MM.1S (cell line): ENCODE results near the gene WFIKKN1.

Experiments used
- DNase-seq: peaks from one replicate; pipeline ENCODE4 v3.0.0-alpha.2; 2015
- H2AFZ ChIP-seq: fragments of 300-600 bp; sonication (generic); 2 replicates; pipeline ENCODE4 v1.6.0; 2016; ENCODE audit warnings: antibody characterized with exemption, low read length
- H3F3A ChIP-seq: fragments of 300-600 bp; sonication (generic); 2 replicates; pipeline ENCODE4 v1.6.1; 2016; ENCODE audit warnings: mild to moderate bottlenecking, antibody characterized with exemption, low read length, moderate library complexity, mixed read lengths; ENCODE audit not compliant: insufficient read depth
- H3K27ac ChIP-seq: fragments of 300-600 bp; sonication (generic); 2 replicates; pipeline ENCODE4 v1.5.1; 2016; ENCODE audit warnings: mild to moderate bottlenecking, low read length
- H3K27me3 ChIP-seq: fragments of 300-600 bp; sonication (generic); replicated peaks from 2 replicates; pipeline ENCODE4 v1.6.0; 2016; ENCODE audit warnings: low read length; ENCODE audit not compliant: insufficient read depth
- H3K36me3 ChIP-seq: fragments of 300-600 bp; sonication (generic); replicated peaks from 2 replicates; pipeline ENCODE4 v1.6.1; 2016; ENCODE audit warnings: mild to moderate bottlenecking, low read length, mixed read lengths; ENCODE audit not compliant: insufficient read depth
- H3K4me1 ChIP-seq: fragments of 300-600 bp; sonication (generic); 2 replicates; pipeline ENCODE4 v1.6.1; 2016; ENCODE audit warnings: low read length, mixed read lengths
- H3K4me2 ChIP-seq: fragments of 300-600 bp; sonication (generic); 2 replicates; pipeline ENCODE4 v1.6.0; 2016; ENCODE audit warnings: low read depth, low read length
- H3K4me3 ChIP-seq: fragments of 300-600 bp; sonication (generic); 2 replicates; pipeline ENCODE4 v1.5.1; 2016; ENCODE audit warnings: low read length, mixed read lengths
- H3K79me2 ChIP-seq: fragments of 300-600 bp; sonication (generic); 2 replicates; pipeline ENCODE4 v1.6.1; 2016; ENCODE audit warnings: mixed run types, low read length, mixed read lengths
- H3K9ac ChIP-seq: fragments of 300-600 bp; sonication (generic); 2 replicates; pipeline ENCODE4 v1.6.1; 2016; ENCODE audit warnings: low read length, mixed read lengths
- H3K9me2 ChIP-seq: fragments of 300-600 bp; sonication (generic); replicated peaks from 2 replicates; pipeline ENCODE4 v1.6.1; 2016; ENCODE audit warnings: mild to moderate bottlenecking, low read length, mixed read lengths; ENCODE audit not compliant: insufficient read depth
- H3K9me3 ChIP-seq: fragments of 300-600 bp; sonication (generic); replicated peaks from 2 replicates; pipeline ENCODE4 v1.6.1; 2016; ENCODE audit warnings: mild to moderate bottlenecking, low read length, mixed read lengths; ENCODE audit not compliant: insufficient read depth
- H4K20me1 ChIP-seq: fragments of 300-600 bp; sonication (generic); 2 replicates; pipeline ENCODE4 v1.6.1; 2016; ENCODE audit warnings: mild to moderate bottlenecking, low read length, moderate library complexity, mixed read lengths; ENCODE audit not compliant: insufficient read depth
- EZH2 ChIP-seq: fragments of 300-600 bp; sonication (generic); optimal IDR thresholded peaks from 2 replicates; pipeline ENCODE3; 2017; ENCODE audit warnings: low read depth, mild to moderate bottlenecking, antibody characterized with exemption, low read length, mixed read lengths
- EZH2phosphoT487 ChIP-seq: fragments of 300-600 bp; sonication (generic); IDR thresholded peaks from 2 replicates; pipeline ENCODE4 v1.6.1; 2018; ENCODE audit warnings: antibody characterized with exemption, low read length
- TF ChIP-seq, protein P1 (sequence below): fragments of 300-600 bp; sonication (generic); IDR thresholded peaks from 2 replicates; pipeline ENCODE4 v1.5.1; 2016; ENCODE audit warnings: antibody characterized with exemption, low read length, mixed read lengths

WFIKKN1 gene

DNA sequence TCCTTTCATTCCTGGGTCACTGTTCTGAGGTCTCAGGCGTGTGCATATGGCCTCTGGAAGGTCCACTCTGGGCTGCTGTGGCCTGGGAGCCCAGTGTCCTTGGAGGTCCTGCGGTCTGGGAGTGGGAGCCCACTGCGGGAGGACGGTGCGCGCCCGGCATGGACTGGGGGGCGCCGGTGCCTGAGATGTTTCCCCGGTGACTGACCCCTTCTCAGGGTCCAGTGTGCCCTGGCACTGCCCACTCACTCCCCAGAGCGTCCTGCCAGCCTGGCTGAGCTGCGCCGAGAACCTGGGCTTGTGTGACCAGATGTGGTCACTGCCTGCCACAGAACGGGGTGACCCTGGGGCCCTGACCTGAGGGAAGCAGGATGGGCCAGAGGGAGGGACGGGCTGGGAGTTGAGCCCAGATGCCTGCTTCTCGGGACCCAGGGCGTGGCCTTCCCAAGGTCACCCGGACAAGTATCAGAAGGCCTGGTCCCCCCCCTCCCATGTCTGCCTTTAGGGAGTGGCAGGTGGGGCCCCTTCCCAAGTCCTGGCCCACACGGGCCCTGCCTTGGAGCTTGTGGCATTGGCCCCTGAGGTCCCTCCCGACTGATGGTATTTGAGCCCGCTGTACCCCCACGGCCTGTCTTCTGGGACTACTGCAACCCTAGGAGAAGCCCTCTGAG lies 43.6 kb downstream of the WFIKKN1 start:
- H3K4me3 ChIP-seq = no peak overlapping the region
- no peaks in the 10 kb centered on the region for H3K9me2 ChIP-seq
- H4K20me1 ChIP-seq = no peaks in the 10 kb centered on the region
- H3K27me3 ChIP-seq = no peaks in the 10 kb centered on the region
- no peak overlapping the region for H2AFZ ChIP-seq
- TF ChIP-seq EZH2 (no peak), EZH2phosphoT487 (no peak)
- TF ChIP-seq, protein P1, sequence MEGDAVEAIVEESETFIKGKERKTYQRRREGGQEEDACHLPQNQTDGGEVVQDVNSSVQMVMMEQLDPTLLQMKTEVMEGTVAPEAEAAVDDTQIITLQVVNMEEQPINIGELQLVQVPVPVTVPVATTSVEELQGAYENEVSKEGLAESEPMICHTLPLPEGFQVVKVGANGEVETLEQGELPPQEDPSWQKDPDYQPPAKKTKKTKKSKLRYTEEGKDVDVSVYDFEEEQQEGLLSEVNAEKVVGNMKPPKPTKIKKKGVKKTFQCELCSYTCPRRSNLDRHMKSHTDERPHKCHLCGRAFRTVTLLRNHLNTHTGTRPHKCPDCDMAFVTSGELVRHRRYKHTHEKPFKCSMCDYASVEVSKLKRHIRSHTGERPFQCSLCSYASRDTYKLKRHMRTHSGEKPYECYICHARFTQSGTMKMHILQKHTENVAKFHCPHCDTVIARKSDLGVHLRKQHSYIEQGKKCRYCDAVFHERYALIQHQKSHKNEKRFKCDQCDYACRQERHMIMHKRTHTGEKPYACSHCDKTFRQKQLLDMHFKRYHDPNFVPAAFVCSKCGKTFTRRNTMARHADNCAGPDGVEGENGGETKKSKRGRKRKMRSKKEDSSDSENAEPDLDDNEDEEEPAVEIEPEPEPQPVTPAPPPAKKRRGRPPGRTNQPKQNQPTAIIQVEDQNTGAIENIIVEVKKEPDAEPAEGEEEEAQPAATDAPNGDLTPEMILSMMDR = no peak
- H3K27ac ChIP-seq = no peak overlapping the region
- no peak overlapping the region for H3K9ac ChIP-seq
- H3F3A ChIP-seq = no peaks in the 10 kb centered on the region
- no peaks in the 10 kb centered on the region for H3K9me3 ChIP-seq
- no peaks in the 10 kb centered on the region for H3K4me1 ChIP-seq
- no peak overlapping the region for H3K4me2 ChIP-seq
- no peak for DNase-seq
- peaks cover 10% of the 10 kb centered on the region for H3K79me2 ChIP-seq
- no peaks in the 10 kb centered on the region; the same call in 1 of the 2 replicates for H3K36me3 ChIP-seq

DNA sequence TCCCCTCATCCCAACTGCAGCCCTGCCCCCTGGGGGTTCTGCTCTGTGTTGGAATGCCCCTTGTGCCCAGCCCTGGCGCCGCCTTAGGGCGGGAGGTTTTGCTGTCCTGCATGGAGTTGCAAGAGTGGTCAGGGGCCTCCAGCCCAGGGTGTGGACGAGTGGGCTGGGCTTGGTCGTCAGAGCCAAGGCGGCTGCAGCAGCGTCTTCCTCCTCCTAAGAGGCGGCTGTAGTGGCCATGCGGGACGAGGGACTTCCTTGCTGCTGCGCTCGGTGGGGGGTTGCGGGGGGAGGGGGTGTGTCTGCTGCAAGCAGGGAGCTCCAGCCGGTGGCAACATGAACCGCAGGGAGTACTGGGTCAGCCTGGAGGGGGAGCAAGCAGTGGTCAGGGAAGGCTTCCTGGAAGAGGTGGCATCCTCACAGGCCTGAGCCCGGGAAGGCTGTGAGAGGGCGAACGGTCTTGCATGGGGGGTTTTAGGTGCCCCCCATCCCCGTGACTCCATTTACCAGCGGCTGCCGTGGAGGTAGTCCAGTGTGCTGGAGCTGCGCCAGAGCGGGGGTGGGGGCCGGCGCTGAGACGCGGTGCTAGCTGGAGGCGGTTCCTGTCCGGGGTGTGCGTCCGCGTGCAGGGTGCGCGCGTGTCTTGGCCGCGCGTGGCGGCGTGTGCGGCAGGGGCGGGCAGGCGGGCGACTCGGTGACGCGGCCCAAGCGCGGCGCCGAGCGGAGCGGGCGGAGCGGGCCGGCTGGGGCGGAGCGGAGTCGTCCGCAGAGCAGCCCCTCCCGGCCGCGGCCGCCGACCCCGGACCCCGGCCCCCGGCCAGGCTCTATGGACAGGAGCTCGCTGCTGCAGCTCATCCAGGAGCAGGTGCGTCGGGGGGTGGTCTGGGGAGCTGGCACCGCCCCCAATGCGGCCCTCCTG lies 44.4 kb downstream of the WFIKKN1 start, which contains the start of gene RHBDL1:
RHBDL1 (plus strand) TSS at position 704 of the 916 bp plus-strand sequence; CDS start at position 824, 120 bp downstream.
- TF ChIP-seq EZH2phosphoT487 = no peak
- TF ChIP-seq EZH2 = no peak
- TF ChIP-seq, protein P1 = no peak
- H2AFZ ChIP-seq = no peak within 1 kb of the TSS
- DNase-seq = no peak

DNA sequence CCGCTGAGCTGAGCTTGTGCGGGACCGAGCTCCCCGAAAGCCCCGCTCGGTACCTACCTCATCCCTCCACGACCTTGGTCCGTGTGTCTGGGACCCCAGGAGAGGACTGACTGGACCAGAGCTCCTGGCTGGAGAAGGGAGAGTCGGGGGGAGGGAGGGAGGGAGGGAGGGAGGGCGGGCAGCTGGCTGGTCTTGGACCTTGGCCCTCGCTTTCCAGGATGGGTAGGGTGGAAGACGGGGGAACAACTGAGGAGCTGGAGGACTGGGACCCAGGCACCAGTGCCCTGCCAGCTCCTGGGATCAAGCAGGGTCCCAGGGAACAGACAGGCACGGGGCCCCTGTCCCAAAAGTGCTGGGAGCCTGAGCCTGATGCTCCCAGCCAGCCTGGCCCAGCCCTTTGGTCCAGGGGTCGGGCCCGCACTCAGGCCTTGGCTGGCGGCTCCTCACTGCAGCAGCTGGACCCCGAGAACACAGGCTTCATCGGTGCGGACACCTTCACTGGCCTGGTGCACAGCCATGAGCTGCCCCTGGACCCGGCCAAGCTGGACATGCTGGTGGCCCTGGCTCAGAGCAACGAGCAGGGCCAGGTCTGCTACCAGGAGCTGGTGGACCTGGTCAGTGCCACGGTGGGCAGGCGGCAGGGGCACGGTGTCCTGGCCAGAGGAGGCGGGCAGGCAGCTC lies 45.2 kb downstream of the WFIKKN1 start:
- DNase-seq = no peak
- Histone ChIP-seq H3F3A (0 out of 2 replicates have a peak, but pooled peaks cover 4% of the 10 kb centered on the region), H3K4me2 (no peak overlapping the region), H3K79me2 (peaks cover 5% of the 10 kb centered on the region), H3K27me3 (no peaks in the 10 kb centered on the region), H3K36me3 (no peaks in the 10 kb centered on the region; the same call in 1 of the 2 replicates), H3K27ac (no peak overlapping the region), H3K4me1 (0 out of 2 replicates have a peak, but pooled peaks cover 1% of the 10 kb centered on the region), H3K9ac (no peak overlapping the region), H3K9me2 (no peaks in the 10 kb centered on the region), H4K20me1 (no peaks in the 10 kb centered on the region), H3K9me3 (no peaks in the 10 kb centered on the region), H3K4me3 (no peak overlapping the region), H2AFZ (no peak overlapping the region)
- no peak for TF ChIP-seq EZH2
- no peak for TF ChIP-seq EZH2phosphoT487
- TF ChIP-seq, protein P1 = no peak

More for the DNA sequence above, 44.4 kb downstream of the WFIKKN1 start, which contains the start of gene RHBDL1:
- no peak within 1 kb of the TSS for H3K4me3 ChIP-seq
- no peaks in the 10 kb centered on the region for H4K20me1 ChIP-seq
- no peak within 1 kb of the TSS for H3K4me2 ChIP-seq
- H3K9ac ChIP-seq = no peak within 1 kb of the TSS
- no peak within 1 kb of the TSS for H3K27ac ChIP-seq
- H3K9me3 ChIP-seq = no peaks in the 10 kb centered on the region
- H3K27me3 ChIP-seq = no peaks in the 10 kb centered on the region
- no peaks in the 10 kb centered on the region for H3K9me2 ChIP-seq
- H3F3A ChIP-seq = no peaks in the 10 kb centered on the region
- H3K79me2 ChIP-seq = peaks cover 1% of the 10 kb centered on the region
- H3K4me1 ChIP-seq = no peaks in the 10 kb centered on the region
- no peaks in the 10 kb centered on the region; the same call in 1 of the 2 replicates for H3K36me3 ChIP-seq
